Measurements from ENCODE around the gene ABI3BP.

DNA sequence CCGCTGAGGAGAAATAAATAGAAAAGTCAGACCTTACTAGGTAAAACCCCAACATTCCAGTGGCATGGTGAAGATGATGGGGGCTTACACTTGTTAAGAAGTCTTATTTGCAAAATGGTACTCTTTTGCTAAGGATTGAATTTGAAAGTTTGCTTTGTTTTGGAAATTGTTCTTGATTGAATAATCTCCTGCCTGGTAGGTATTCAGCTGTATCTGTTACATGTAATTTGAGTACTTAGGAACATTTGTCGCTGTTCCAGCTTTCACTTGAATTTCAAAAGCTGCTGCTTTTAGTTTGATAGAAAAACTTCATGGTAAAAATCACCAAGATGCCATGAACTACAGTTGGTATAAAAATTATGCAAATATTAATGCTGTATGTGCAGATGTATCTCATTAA is 239.4 kb downstream of the ABI3BP start:
- TF ChIP-seq ZBTB7A (IDR thresholded peaks at IDR 0.05; ENCODE audit: low read depth) (no peak), NFIC (IDR thresholded peaks at IDR 0.05) (no peak), EP300 (IDR thresholded peaks at IDR 0.05; ENCODE audit: borderline replicate concordance) (no peak), TEAD4 (IDR thresholded peaks at IDR 0.05) (no peak), TCF12 (IDR thresholded peaks at IDR 0.05; ENCODE audit: low read depth) (no peak), TAF1 (IDR thresholded peaks at IDR 0.05; ENCODE audit: low read depth) (no peak), CREB1 (IDR thresholded peaks at IDR 0.05; ENCODE audit: low read depth) (no peak), EGR1 (IDR thresholded peaks at IDR 0.05) (no peak)
- TF ChIP-seq, protein P1, sequence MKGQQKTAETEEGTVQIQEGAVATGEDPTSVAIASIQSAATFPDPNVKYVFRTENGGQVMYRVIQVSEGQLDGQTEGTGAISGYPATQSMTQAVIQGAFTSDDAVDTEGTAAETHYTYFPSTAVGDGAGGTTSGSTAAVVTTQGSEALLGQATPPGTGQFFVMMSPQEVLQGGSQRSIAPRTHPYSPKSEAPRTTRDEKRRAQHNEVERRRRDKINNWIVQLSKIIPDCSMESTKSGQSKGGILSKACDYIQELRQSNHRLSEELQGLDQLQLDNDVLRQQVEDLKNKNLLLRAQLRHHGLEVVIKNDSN (IDR thresholded peaks at IDR 0.05) = no peak

Data from Ishikawa (cell line).